ENCODE measurements around the gene C13orf46.

C13orf46 gene

DNA sequence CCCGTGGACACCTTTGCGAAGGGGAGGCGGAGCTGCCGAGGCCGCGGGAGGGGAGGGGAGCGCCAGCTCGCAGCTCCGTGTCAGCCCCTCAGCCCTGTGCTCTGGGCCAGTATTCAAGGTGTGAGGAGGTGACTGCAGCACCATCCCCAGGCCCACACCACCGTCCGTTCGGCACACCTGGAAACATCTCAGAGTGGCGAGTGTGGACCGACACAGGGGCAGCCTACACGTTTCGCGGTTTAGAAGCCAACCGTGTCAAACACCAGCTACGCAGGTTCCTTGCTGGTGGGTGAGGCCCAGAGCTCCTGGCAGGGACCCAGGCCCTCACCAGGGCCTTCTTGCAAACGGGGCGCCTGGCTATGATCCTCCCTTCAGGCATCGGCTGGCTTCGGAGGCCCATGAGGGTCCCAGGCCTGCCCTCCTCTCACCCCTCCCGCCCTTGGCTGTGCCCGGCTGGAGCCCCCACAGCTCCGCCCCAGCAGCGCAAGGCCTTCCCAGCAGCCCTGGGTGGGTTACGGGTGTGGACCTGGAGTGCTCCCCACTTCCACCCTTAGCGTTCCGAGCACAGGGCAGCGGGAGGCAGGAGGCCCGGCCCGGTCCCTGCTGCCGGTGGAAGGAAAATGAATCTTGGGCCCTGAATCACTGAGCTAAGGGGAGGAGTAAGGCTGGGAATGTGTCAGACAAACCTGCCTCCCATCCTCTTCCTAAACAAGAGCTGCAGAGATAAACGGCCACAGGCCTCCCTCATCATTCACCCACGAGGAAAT is 1.2 kb downstream of the C13orf46 start:
- in situ Hi-C loops (cut with MboI; ENCODE audit: low sequenced_read_pairs) = no loop called here

DNA sequence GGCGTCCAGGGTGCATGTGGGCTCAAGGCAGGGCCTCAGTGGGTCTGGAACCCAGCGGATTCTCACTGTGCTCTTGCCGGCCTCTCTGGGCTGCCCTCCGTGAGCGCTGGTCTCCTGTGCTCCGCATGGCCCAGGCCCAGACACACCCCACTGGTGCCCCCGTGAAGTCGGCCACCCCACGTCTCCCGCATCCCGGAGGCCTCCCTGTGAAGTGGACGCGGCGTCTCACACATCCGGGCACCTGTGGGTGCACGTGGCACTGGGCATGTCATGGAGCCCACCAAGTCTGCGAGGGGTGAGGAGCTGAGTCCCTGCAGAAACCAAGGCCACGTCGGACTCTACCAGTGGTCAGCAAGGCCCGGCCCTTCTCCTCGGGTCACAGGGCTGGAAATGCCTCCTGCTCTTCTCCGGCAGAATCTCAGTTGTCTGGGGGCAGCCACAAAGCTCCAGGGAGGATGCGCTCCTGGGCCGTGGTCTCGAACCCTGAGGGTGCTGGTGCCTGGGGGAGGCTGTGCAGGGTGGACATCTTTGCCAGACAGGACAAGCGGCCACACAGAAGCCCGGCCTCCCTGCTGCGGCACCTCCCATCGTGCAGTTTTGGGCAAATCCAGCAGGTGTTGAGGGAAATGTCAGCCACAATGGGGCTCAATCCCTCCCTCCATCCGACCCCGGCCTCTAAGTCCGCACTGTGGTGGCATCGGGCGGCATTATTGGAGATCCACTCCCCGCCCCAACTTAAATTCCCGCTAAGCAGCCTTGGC is 2.2 kb downstream of the C13orf46 start:
- in situ Hi-C loops (cut with MboI; ENCODE audit: low sequenced_read_pairs) = no loop called here

DNA sequence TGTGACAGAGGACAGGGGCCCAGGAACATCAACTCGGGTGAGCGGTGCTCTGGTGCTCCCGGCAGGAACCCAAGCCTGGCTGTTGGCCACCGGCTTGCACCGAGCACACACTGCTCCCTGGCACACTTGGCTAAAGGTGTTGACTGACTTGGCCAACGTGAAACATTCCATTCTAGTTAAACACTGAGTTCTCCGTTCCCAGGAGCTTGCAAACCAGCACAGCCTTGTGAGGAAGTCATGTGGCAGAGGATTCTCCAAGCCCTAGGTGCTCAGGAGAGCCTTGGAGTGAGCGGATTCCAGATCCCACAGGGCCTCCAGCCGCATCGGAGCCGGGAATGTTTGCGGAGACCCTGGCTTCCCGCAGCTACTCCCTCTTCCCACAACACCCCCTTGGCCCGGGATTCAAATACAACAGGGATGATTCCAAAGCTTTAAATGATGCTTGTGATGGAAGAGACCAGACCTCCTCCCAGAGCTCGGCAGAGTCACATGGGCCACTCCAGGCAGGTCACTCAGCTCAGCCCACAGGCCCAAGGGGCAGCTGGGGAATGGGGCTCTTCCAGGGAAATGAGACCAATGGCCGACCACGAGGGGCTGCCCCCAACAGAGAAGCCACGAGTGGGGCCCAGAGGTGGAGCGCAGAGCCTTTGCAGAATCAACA is 2.9 kb downstream of the C13orf46 start:
- in situ Hi-C loops (cut with MboI; ENCODE audit: low sequenced_read_pairs) = no loop called here

DNA sequence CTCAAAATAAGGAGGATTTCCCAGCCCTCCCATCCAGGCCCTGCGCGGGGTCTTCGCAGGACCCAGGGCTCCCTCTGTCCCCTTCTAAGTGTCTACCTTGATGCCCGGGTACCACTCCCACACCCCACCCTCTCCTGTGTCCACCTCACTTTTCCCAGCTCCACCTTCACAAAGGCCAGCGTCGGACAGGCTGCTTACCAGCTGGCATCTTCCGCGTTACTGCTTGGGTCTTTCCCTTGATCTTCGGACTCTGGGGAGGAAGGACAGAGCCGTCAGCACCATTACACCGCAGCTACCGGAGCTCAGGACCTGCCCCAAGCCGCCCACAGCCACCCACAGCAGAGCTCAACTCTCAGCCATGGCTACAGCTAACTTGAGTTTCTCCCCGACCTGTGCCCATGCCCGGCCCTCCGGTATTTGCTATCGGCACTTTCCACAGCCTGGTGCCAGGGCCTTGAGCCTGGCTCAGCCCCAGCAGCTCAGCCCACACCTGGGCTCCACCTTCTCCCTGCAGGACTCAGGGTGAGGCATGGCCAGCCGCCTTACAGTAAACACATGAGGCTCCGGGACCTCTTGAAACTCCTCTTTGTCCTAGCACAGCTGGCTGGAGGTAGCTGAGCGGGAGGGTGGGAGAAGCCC is 3.8 kb downstream of the C13orf46 start:
- in situ Hi-C loops (cut with MboI; ENCODE audit: low sequenced_read_pairs) = no loop called here

DNA sequence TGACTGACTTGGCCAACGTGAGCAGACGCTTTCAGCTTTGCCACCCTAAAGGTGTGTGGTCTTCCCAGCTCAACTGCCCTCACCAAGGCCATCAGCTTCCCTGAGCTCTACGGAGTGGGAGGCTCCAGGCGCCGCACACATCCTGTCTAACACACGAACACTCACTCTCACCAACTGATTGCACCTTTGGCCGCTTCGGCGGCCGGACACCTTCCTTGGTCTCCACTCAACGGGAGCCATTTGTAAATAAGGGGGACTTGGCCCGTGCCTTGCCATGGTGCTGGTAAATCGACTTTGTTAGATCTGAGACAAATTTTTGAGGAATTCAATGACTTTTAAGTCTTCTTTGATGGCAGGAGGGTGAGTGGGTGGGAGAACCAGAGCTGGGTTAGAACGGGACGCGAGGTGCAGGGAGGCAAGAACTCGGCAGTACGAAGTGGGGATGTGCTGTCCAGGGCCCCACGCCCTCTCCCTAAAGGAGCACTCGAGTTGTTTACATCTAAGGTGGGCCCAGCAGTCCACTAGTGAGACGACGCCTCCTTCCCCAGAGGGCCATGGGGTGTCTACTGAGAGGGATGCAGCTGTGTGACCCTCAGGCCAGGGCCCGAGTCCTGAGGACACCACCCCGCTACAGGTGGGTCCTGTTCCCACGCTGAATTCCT is 4.4 kb downstream of the C13orf46 start:
- in situ Hi-C loops (cut with MboI; ENCODE audit: low sequenced_read_pairs) = no loop called here

DNA sequence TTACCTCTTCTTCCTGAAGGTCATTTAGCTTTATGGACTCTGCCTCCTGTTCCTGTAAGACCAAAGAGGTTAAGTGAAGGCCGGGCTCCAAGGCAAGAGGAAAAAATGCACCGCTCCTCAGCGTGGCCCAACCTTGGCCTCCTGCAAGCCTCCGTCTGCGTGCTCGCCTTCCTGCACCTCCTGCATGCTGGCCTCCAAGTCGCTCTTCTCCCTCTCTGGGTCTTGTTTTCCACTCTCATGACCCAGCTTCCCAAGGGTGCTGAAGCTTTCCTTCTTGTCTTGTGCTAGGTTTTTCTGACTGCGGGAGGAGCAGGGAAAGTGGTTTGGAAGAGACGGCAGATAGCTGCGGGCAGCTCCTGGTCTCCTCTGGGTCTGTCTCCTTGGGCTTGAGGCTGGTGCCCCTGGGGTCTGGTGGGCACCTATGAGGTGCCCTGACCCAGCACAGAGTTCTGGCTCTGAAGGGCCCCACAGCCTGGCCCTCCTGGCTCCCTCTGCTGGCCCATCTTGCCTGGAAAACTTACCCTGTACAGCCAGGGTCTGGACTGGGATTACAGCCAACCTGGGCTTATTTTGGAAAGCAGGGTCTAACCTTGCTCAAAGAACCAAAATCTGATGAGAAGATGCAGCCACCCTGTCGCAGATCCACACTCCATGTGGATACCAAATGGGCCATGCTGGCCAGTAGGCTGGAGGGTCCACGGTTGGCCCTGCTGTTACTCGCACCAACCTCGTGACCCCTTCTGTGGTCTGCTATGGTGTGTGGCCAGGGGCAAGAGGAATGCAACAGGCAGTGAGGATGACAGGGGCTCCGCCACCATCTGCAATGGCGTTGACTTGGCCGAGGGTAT is 5.2 kb downstream of the C13orf46 start:
- in situ Hi-C loops (cut with MboI; ENCODE audit: low sequenced_read_pairs) = no loop called here

DNA sequence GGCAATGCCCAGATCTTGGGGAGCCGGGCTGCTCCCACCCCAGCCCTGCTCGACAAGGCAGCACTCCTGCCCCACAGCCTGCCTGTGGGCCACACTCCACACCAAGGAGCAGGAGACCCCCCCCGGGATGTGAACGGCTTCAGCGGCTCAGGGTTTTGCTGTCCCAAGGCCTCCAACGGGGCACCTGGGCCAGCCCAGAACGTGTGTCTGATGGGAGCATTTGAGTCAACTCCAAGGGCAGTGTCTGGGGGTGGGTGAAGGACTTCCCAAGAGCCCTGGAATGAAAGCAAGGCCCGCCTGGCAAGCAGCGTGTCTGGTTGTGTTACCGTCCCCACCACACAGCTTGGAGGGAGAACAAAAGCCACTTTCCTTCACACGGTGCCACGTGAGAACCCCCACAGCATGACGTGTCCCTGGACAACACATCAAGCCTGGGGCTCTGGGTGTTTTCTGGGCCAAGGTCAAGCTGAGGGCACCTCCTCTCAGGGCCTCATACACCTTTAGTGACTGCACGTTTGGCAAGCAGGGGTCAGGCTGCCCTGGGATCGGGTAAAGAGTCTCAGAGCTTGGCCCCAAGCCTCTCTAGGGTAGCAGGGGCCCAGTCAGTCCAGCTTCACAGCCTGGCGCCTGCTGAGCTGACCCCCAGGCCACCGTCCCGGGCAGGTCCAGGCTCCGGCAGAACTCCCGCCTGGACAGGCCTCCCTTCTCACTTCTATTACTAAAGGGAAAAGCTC is 6.0 kb downstream of the C13orf46 start:
- in situ Hi-C loops (cut with MboI; ENCODE audit: low sequenced_read_pairs) = no loop called here

DNA sequence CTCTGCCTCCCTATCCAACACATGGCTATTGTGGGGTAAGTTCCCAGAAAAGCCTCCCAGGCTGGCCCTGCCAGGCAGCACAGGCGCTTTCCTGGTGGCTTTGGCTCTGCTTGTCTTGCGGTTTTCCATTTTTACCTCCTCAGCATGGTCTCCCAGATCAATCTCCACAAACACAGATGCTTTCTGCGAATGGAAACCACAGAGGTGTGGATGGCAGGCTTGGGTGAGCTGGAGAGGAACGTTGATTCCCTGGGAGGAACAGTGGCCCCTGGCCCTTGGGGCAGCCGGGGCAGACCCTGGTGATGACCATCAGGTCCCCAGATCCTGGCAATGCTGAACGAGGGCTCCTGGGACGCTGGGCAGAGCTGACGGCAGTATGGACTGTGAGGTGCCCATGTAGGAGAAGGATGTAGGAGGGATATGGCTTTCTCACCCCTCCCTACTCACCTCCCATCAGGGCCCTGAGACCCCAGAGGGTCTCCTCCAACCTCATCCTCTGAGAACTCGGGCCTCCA is 6.6 kb downstream of the C13orf46 start:
- in situ Hi-C loops (cut with MboI; ENCODE audit: low sequenced_read_pairs) = no loop called here

DNA sequence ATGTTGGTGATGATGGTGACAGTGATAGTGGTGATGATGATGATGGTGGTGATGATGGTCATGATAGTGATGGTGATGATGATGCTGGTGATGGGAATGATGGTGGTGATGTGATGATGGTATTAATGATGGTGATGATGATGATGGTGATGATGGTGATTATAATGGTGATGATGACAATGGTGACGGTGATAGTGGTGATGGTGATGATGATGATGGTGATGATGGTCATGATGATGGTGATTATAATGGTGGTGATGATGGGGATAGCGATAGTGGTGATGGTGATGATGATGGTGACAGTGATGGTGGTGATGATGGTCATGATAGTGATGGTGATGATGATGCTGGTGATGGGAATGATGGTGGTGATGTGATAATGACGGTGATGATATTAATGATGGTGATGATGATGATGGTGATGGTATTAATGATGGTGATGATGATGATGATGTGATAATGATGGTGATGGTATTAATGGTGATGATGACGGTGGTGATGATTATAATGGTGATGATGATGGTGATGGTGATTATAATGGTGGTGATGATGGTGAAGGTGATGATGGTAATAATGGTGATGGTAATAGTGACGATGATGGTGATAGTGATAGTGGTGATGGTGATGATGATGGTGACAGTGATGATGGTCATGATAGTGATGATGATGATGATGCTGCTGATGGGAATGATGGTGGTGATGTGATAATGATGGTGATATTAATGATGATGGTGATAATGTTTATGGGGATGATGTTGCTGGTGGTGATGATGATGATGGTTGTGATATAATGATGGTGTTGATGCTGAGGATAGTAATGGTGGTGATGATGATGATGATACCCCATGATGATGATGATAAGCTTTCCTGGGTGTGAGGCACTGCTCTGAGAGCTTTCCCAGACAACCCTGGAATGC is 7.7 kb downstream of the C13orf46 start:
- in situ Hi-C loops (cut with MboI; ENCODE audit: low sequenced_read_pairs) = no loop called here

DNA sequence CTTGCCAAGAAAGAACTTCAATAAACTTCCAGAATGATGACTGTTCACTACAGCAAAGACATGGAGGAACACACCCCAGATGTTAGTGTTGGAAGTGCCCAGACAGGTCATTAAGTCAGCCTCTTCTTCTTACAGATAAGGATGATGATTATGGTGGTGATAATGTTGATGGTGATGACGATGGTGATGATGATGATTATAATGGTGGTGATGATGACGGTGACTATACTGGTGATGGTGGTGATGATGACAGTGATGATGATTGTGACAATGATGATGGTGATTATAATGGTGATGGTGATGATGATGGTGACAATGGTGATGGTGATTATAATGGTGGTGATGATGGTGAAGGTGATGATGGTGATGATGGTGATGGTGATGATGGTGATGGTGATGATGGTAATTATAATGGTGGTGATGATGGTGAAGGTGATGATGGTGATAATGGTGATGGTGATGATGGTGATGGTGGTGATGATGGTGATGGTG is 8.4 kb downstream of the C13orf46 start:
- in situ Hi-C loops (cut with MboI; ENCODE audit: low sequenced_read_pairs) = no loop called here

DNA sequence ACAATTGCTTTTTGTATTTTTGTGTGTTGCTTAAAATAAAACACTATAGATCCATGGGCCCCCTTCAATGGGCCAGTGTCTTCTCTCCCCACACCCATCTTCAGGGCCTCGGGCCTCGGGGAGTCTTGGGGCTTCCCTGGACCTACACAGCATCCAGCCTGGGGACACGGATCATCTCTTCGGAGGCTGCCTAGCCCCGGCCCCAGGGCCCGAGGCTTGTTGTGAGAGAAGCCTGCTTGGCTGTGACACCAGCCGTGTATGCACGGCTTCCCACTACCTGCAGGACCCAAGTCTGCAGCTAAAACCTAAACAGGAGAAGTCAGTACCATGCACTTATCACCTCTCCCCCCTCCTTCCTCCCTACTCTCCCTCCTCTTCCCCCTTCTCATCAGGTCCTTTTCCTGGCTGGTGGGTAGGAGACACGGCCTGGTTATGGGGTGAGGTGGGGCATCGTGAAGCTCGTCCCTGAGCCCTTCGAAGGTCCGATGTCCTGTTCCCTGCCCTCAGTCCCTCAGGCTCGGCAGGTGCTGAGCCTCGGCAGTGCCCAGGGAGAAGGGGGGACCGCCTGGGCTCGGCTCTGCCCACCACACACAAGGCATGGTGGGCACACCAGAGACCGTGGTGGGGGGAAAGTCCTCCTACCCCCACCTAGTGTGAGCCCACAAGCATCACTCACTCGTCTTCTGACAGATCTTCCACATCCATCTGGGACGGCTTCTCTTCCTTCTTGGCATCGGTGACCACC is 9.5 kb downstream of the C13orf46 start:
- in situ Hi-C loops (cut with MboI; ENCODE audit: low sequenced_read_pairs) = no loop called here

DNA sequence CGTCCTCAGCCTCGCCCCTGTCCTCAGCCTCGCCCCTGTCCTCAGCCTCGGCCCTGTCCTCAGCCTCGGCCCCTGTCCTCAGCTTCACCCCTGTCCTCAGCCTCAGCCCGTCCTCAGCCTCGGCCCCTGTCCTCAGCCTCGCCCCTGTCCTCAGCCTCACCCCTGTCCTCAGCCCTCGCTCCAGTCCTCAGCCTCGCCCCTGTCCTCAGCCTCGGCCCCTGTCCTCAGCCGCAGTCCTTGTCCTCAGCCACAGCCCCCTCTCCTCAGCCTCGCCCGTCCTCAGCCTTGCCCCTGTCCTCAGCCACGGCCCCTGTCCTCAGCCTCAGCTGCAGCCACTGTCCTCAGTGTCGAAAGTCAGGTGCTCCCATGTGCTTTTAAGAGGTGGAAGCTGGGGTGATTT is 10.5 kb downstream of the C13orf46 start:
- in situ Hi-C loops (cut with MboI; ENCODE audit: low sequenced_read_pairs) = no loop called here

DNA sequence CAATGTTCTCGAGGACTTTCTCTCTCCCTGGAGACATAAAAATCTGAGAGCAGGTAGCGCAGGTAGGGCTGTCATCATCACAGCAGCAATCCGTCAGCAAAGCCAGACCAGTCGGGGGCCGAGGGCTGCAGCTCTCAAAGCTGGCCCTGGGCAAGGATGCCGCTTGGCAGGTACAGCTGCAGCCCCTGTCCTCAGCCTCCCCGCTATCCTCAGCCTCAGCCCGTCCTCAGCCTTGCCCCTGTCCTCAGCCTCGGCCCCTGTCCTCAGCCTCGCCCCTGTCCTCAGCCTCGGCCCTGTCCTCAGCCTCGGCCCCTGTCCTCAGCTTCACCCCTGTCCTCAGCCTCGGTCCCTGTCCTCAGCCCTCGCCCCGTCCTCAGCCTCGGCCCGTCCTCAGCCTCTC is 10.9 kb downstream of the C13orf46 start:
- in situ Hi-C loops (cut with MboI; ENCODE audit: low sequenced_read_pairs) = no loop called here

DNA sequence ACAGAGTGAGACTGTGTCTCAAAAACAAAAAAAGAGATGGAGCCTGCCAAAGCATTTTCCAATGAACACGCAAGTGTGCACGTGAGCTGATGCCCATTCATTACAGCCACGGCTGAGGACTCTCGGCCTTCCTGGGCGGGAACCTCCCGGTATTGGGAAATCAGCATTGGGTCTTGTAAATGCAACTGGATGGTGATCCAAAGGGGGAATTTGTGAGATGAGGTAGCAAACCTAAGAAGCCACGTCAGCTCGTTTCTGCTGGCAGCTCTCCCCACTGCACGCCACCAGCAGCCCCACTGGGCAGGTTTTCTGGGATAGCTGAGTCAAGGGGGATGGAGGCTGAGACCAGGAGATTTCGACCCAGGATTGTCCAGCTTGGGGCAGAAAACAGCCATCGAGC is 11.5 kb downstream of the C13orf46 start:
- in situ Hi-C loops (cut with MboI; ENCODE audit: low sequenced_read_pairs) = no loop called here

DNA sequence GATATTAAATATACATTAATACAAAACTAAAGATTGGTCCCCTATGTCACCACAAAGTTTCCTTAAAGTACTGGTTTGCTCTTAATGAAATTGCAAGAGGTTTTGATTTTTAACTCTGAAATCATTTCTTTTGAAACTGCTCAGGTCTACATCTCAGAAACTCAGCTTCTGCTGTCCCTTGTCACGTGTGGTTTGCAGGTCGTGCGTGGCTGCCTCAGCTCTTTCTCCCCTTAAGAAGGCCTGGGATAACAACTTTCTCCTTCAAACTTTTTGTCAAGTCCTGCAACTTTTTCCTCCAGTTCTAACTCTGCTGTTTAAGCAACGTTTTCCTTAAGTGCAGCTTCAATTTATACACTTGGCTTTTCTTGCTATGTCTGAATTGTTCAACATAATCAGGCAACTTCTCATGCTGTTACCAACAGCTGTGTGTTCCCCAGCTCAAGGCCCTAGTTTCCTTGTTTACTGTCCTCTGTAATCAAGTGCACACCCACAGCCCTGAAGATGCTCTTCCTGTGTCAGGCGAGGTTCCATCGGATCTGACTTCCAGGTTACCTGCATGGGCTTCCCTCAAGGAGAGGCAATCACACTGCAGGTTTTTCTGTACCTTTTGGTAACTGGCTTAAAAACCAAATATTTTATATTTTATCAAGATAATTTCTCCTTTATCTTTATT is 13.5 kb downstream of the C13orf46 start:
- in situ Hi-C loops (cut with MboI; ENCODE audit: low sequenced_read_pairs) = no loop called here

DNA sequence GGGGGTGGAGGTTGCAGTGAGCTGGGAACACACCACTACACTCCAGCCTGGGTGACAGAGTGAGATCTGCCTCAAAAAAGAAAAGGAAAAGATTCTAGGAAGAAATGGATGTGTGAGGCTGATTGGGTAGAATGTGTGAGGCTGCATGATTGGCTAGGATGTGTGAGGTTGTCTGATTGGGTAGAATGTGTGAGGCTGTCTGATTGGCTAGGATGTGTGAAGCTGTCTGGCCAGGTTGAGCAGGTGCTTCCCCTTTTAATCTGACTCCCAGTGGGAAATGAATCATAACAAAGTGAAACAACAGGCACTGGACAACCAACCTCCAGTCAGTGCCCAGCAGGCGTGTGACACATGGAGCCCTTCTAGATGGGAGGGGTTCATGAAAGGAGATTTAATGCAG is 14.7 kb downstream of the C13orf46 start:
- in situ Hi-C loops (cut with MboI; ENCODE audit: low sequenced_read_pairs) = no loop called here

DNA sequence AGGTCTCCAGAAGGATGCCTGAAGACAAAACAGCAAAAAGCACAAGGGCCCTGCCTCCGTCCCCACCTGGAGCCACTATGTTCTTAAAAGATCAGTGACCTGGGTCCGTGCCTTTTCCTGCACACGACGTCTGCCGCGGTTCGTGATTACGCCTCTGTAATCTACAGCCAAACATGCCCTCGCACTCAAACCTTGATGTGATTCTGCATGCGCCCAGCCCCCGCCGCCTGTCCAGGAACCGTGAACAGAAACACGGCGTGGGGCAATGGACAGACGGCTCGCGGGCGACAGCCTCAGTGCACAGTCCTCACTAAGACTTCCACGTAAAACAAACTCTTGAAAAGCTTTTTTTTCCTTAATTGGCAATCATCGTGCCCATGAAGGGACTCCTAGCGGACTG is 15.5 kb downstream of the C13orf46 start:
- in situ Hi-C loops (cut with MboI; ENCODE audit: low sequenced_read_pairs) = no loop called here

All from HL-60/S4 (cell line).